ENCODE measurements around the gene CSTF3.

GRCh38 chr11:33103836-33104235 lies 57.4 kb downstream of the CSTF3 start:
- TF ChIP-seq CTCF (conservative IDR thresholded peaks at IDR 0.05; ENCODE audit: low read depth, low read length) (no peak), SMC3 (IDR thresholded peaks at IDR 0.05; ENCODE audit: low read depth, low read length) (no peak), POLR2A (IDR thresholded peaks at IDR 0.05; ENCODE audit: low read depth, low read length) (no peak), RCOR1 (IDR thresholded peaks at IDR 0.05; ENCODE audit: insufficient replicate concordance, low read length) (no peak), CHD1 (IDR thresholded peaks at IDR 0.05; ENCODE audit: low read depth, low read length) (no peak), CEBPB (IDR thresholded peaks at IDR 0.05; ENCODE audit: low read depth, low read length) (no peak), BHLHE40 (IDR thresholded peaks at IDR 0.05; ENCODE audit: low read depth, low read length) (no peak), RAD21 (IDR thresholded peaks at IDR 0.05; ENCODE audit: low read length) (no peak), FOS (IDR thresholded peaks at IDR 0.05; ENCODE audit: low read depth, low read length) (no peak), RFX5 (IDR thresholded peaks at IDR 0.05; ENCODE audit: low read depth, low read length) (no peak), MAFK (IDR thresholded peaks at IDR 0.05; ENCODE audit: low read depth, low read length) (no peak), ELK1 (IDR thresholded peaks at IDR 0.05; ENCODE audit: borderline replicate concordance, low read depth, low read length) (no peak), MAZ (IDR thresholded peaks at IDR 0.05; ENCODE audit: borderline replicate concordance, low read depth, low read length) (no peak)
